ENCODE measurements around the gene IRAK2.
A peak's percentile ranks its signal among the peaks of the same experiment; 100 is the strongest.

IRAK2 gene

GRCh38 chr3:10248184-10248983, 83.7 kb downstream of the IRAK2 start, which contains the start of gene TATDN2:
TATDN2 (plus strand) TSS chr3:10248459; CDS start chr3:10249201, 742 bp downstream.
- Histone ChIP-seq H3K9me3 (ENCODE audit: control insufficient read depth in 1 of 2, low read length in 2 of 2) (peaks cover 0 to 10% of the 10 kb centered on the region in 2 donors), H3K4me1 (ENCODE audit: control insufficient read depth in 1 of 2, insufficient read depth in 2 of 2, low read length in 2 of 2) (peaks cover 14 to 25% of the 10 kb centered on the region in 2 donors), H3K27ac (ENCODE audit: low read length) (peak within 1 kb of the TSS; percentile 90), H3K4me3 (ENCODE audit: low read depth in 1 of 2, low read length in 2 of 2) (peak within 1 kb of the TSS; percentile 91 to 95), H3K27me3 (ENCODE audit: low read depth, low read length) (no peaks in the 10 kb centered on the region), H3K36me3 (ENCODE audit: control insufficient read depth in 1 of 2, insufficient read depth in 2 of 2, low read length in 2 of 2) (peaks cover 3 to 17% of the 10 kb centered on the region in 2 donors)

GRCh38 chr3:10248984-10249748, 84.4 kb downstream of the IRAK2 start:
- Histone ChIP-seq H3K9me3 (ENCODE audit: control insufficient read depth in 1 of 2, low read length in 2 of 2) (peaks cover 0 to 10% of the 10 kb centered on the region in 2 donors), H3K36me3 (ENCODE audit: control insufficient read depth in 1 of 2, insufficient read depth in 2 of 2, low read length in 2 of 2) (peaks cover 11 to 21% of the 10 kb centered on the region in 2 donors), H3K4me3 (ENCODE audit: low read depth in 1 of 2, low read length in 2 of 2) (peak overlapping the region; percentile 91 to 95), H3K27me3 (ENCODE audit: low read depth, low read length) (no peaks in the 10 kb centered on the region), H3K27ac (ENCODE audit: low read length) (peak overlapping the region; percentile 90), H3K4me1 (ENCODE audit: control insufficient read depth in 1 of 2, insufficient read depth in 2 of 2, low read length in 2 of 2) (peaks cover 14 to 25% of the 10 kb centered on the region in 2 donors)

GRCh38 chr3:10249833-10250232, 85.1 kb downstream of the IRAK2 start:
- Histone ChIP-seq H3K4me3 (ENCODE audit: low read depth in 1 of 2, low read length in 2 of 2) (peak overlapping the region; percentile 91 to 95), H3K36me3 (ENCODE audit: control insufficient read depth in 1 of 2, insufficient read depth in 2 of 2, low read length in 2 of 2) (peaks cover 16 to 18% of the 10 kb centered on the region in 2 donors), H3K27me3 (ENCODE audit: low read depth, low read length) (no peaks in the 10 kb centered on the region), H3K27ac (ENCODE audit: low read length) (peak overlapping the region; percentile 90), H3K9me3 (ENCODE audit: control insufficient read depth in 1 of 2, low read length in 2 of 2) (peaks cover 0 to 7% of the 10 kb centered on the region in 2 donors), H3K4me1 (ENCODE audit: control insufficient read depth in 1 of 2, insufficient read depth in 2 of 2, low read length in 2 of 2) (peaks cover 14 to 25% of the 10 kb centered on the region in 2 donors)

GRCh38 chr3:10251006-10251405, 86.3 kb downstream of the IRAK2 start:
- H3K4me3 ChIP-seq (ENCODE audit: low read depth in 1 of 2, low read length in 2 of 2) = no peak overlapping the region
- H3K36me3 ChIP-seq (ENCODE audit: control insufficient read depth in 1 of 2, insufficient read depth in 2 of 2, low read length in 2 of 2) = peaks cover 19% of the 10 kb centered on the region in 2 donors
- no peaks in the 10 kb centered on the region for H3K27me3 ChIP-seq (ENCODE audit: low read depth, low read length)
- H3K4me1 ChIP-seq (ENCODE audit: control insufficient read depth in 1 of 2, insufficient read depth in 2 of 2, low read length in 2 of 2) = peaks cover 14 to 25% of the 10 kb centered on the region in 2 donors
- no peak overlapping the region for H3K27ac ChIP-seq (ENCODE audit: low read length)
- no peaks in the 10 kb centered on the region for H3K9me3 ChIP-seq (ENCODE audit: control insufficient read depth in 1 of 2, low read length in 2 of 2)

- Histone ChIP-seq H3K9me3 (ENCODE audit: control insufficient read depth in 1 of 2, low read length in 2 of 2) (no peaks in the 10 kb centered on the region), H3K4me3 (ENCODE audit: low read depth in 1 of 2, low read length in 2 of 2) (no peak overlapping the region), H3K4me1 (ENCODE audit: control insufficient read depth in 1 of 2, insufficient read depth in 2 of 2, low read length in 2 of 2) (peaks cover 9 to 25% of the 10 kb centered on the region in 2 donors), H3K27ac (ENCODE audit: low read length) (no peak overlapping the region), H3K27me3 (ENCODE audit: low read depth, low read length) (no peaks in the 10 kb centered on the region), H3K36me3 (ENCODE audit: control insufficient read depth in 1 of 2, insufficient read depth in 2 of 2, low read length in 2 of 2) (peaks cover 19 to 24% of the 10 kb centered on the region in 2 donors)
Observed at GRCh38 chr3:10253731-10254130, 89.0 kb downstream of the IRAK2 start.

- peaks cover 27 to 41% of the 10 kb centered on the region in 2 donors for H3K36me3 ChIP-seq (ENCODE audit: control insufficient read depth in 1 of 2, insufficient read depth in 2 of 2, low read length in 2 of 2)
- no peak overlapping the region for H3K27ac ChIP-seq (ENCODE audit: low read length)
- no peak overlapping the region for H3K4me3 ChIP-seq (ENCODE audit: low read depth in 1 of 2, low read length in 2 of 2)
- no peaks in the 10 kb centered on the region for H3K27me3 ChIP-seq (ENCODE audit: low read depth, low read length)
- no peaks in the 10 kb centered on the region for H3K9me3 ChIP-seq (ENCODE audit: control insufficient read depth in 1 of 2, low read length in 2 of 2)
- H3K4me1 ChIP-seq (ENCODE audit: control insufficient read depth in 1 of 2, insufficient read depth in 2 of 2, low read length in 2 of 2) = peaks cover 3 to 9% of the 10 kb centered on the region in 2 donors
Observed at GRCh38 chr3:10255835-10256234, 91.1 kb downstream of the IRAK2 start.

- Histone ChIP-seq H3K4me1 (ENCODE audit: control insufficient read depth in 1 of 2, insufficient read depth in 2 of 2, low read length in 2 of 2) (no peaks in the 10 kb centered on the region), H3K4me3 (ENCODE audit: low read depth in 1 of 2, low read length in 2 of 2) (no peak overlapping the region), H3K27me3 (ENCODE audit: low read depth, low read length) (no peaks in the 10 kb centered on the region), H3K27ac (ENCODE audit: low read length) (no peak overlapping the region), H3K36me3 (ENCODE audit: control insufficient read depth in 1 of 2, insufficient read depth in 2 of 2, low read length in 2 of 2) (peaks cover 18 to 34% of the 10 kb centered on the region in 2 donors), H3K9me3 (ENCODE audit: control insufficient read depth in 1 of 2, low read length in 2 of 2) (no peaks in the 10 kb centered on the region)
Observed at GRCh38 chr3:10259036-10259435, 94.3 kb downstream of the IRAK2 start.

GRCh38 chr3:10259798-10260197, 95.1 kb downstream of the IRAK2 start:
- Histone ChIP-seq H3K36me3 (ENCODE audit: control insufficient read depth in 1 of 2, insufficient read depth in 2 of 2, low read length in 2 of 2) (peaks cover 14 to 28% of the 10 kb centered on the region in 2 donors), H3K4me1 (ENCODE audit: control insufficient read depth in 1 of 2, insufficient read depth in 2 of 2, low read length in 2 of 2) (no peaks in the 10 kb centered on the region), H3K4me3 (ENCODE audit: low read depth in 1 of 2, low read length in 2 of 2) (no peak overlapping the region), H3K27me3 (ENCODE audit: low read depth, low read length) (no peaks in the 10 kb centered on the region), H3K9me3 (ENCODE audit: control insufficient read depth in 1 of 2, low read length in 2 of 2) (no peaks in the 10 kb centered on the region), H3K27ac (ENCODE audit: low read length) (no peak overlapping the region)

GRCh38 chr3:10260211-10260701, 95.5 kb downstream of the IRAK2 start:
- no peaks in the 10 kb centered on the region for H3K4me1 ChIP-seq (ENCODE audit: control insufficient read depth in 1 of 2, insufficient read depth in 2 of 2, low read length in 2 of 2)
- H3K27ac ChIP-seq (ENCODE audit: low read length) = no peak overlapping the region
- no peaks in the 10 kb centered on the region for H3K9me3 ChIP-seq (ENCODE audit: control insufficient read depth in 1 of 2, low read length in 2 of 2)
- no peaks in the 10 kb centered on the region for H3K27me3 ChIP-seq (ENCODE audit: low read depth, low read length)
- H3K36me3 ChIP-seq (ENCODE audit: control insufficient read depth in 1 of 2, insufficient read depth in 2 of 2, low read length in 2 of 2) = peaks cover 12 to 28% of the 10 kb centered on the region in 2 donors
- no peak overlapping the region for H3K4me3 ChIP-seq (ENCODE audit: low read depth in 1 of 2, low read length in 2 of 2)

GRCh38 chr3:10262027-10262426, 97.3 kb downstream of the IRAK2 start:
- Histone ChIP-seq H3K4me1 (ENCODE audit: control insufficient read depth in 1 of 2, insufficient read depth in 2 of 2, low read length in 2 of 2) (no peaks in the 10 kb centered on the region), H3K27me3 (ENCODE audit: low read depth, low read length) (no peaks in the 10 kb centered on the region), H3K9me3 (ENCODE audit: control insufficient read depth in 1 of 2, low read length in 2 of 2) (no peaks in the 10 kb centered on the region), H3K36me3 (ENCODE audit: control insufficient read depth in 1 of 2, insufficient read depth in 2 of 2, low read length in 2 of 2) (peaks cover 14 to 26% of the 10 kb centered on the region in 2 donors), H3K4me3 (ENCODE audit: low read depth in 1 of 2, low read length in 2 of 2) (no peak overlapping the region), H3K27ac (ENCODE audit: low read length) (no peak overlapping the region)

Data from muscle layer of duodenum (tissue), 2 donors.